Heart right ventricle (tissue), 16 donors: ENCODE measurements around the gene ZNF91. TPM values are rescaled to one million over a fixed set of nuclear protein-coding genes. Genes with fewer than 3 reads are reported as not detected.

Experiments
- ATAC-seq, 8 donors: fragments of 200-7000 bp; cut with Tn5 transposase; one replicate each; pipeline ENCODE4 v1.9.1; 2020; ENCODE audit warnings: mild to moderate bottlenecking in 8 of 8, moderate library complexity in 8 of 8, moderate number of reproducible peaks in 1 of 8
- DNase-seq, 2 donors: peaks; one replicate each; pipeline ENCODE4 v3.0.0-alpha.2; 2020
- H3K27ac ChIP-seq, 10 donors: fragments of 200-600 bp; sonication (generic) in 2 of 10; one replicate each; pipeline versions ENCODE4 v1.5.0 to v1.8.0; 2020 to 2022; ENCODE audit warnings: mild to moderate bottlenecking in 3 of 10
- H3K27me3 ChIP-seq, 7 donors: fragments of 200-600 bp; one replicate each; pipeline ENCODE4 v1.8.0; 2021 to 2022; ENCODE audit warnings: mild to moderate bottlenecking in 2 of 7
- H3K36me3 ChIP-seq, 9 donors: fragments of 200-600 bp; sonication (generic) in 1 of 9; one replicate each; pipeline versions ENCODE4 v1.5.0 to v1.8.0; 2020 to 2022; ENCODE audit warnings: mild to moderate bottlenecking in 2 of 9
- H3K4me1 ChIP-seq, 9 donors: fragments of 200-600 bp; sonication (generic) in 1 of 9; one replicate each; pipeline versions ENCODE4 v1.5.0 to v1.8.0; 2020 to 2022; ENCODE audit warnings: mild to moderate bottlenecking in 4 of 9
- H3K4me3 ChIP-seq, 10 donors: fragments of 200-600 bp; sonication (generic) in 2 of 10; one replicate each; pipeline versions ENCODE4 v1.5.0 to v1.8.0; 2020 to 2022; ENCODE audit warnings: mild to moderate bottlenecking in 7 of 10, moderate library complexity in 2 of 10
- H3K9me3 ChIP-seq, 11 donors: fragments of 200-600 bp in 10 of 11; sonication (generic) in 2 of 11; one replicate each; pipeline versions ENCODE4 v1.5.0 to v1.8.0; 2013 to 2022; ENCODE audit warnings: mild to moderate bottlenecking in 2 of 11, control low read depth in 1 of 11, moderate library complexity in 1 of 11
- CTCF ChIP-seq, 9 donors: fragments of 200-600 bp; sonication (generic) in 2 of 9; IDR thresholded peaks; one replicate each; pipeline versions ENCODE4 v1.5.0 to v1.8.0; 2021 to 2022; ENCODE audit warnings: antibody characterized with exemption in 9 of 9, mild to moderate bottlenecking in 5 of 9, moderate library complexity in 1 of 9
- WGBS, 2 donors: extraction: QIAGEN DNeasy Blood & Tissue Kit; methylation state at CpG; one replicate each; pipeline ENCODE4 v1.1.7; 2013; ENCODE audit warnings: inconsistent platforms in 1 of 2; 5-methylcytosine and 5-hydroxymethylcytosine counted together
- intact Hi-C, 10 donors: fragments of 100-400 bp; cut with DNase I; formaldehyde crosslinking; loops; one replicate each; pipeline versions ENCODE4 v1.11.1 to v1.14.2; 2022
- polyA plus RNA-seq, 2 donors: library from polyadenylated mRNA; stranded (reverse); fragments of 200-250 nt; gene quantifications; one replicate each; pipeline ENCODE4 v1.2.3, GENCODE V29; 2013
- total RNA-seq, 10 donors: library from RNA; stranded (reverse); fragmentation: NEBNext Ultra II Directional in 3 of 10; extraction: Animal tissue kit (Norgen Biotek cat#: 25700) in 3 of 10; gene quantifications; one replicate each; pipeline versions ENCODE4 v1.2.1 to v1.2.4, GENCODE V29; 2021 to 2023
- donor health status: Arrhythmogenic right ventricular cardiomyopathy.
- donor health status: ischemic (EF 13 %, LVEDD 7.1; RV severe dilation, severe dysfunction).
- donor health status: healthy with polysubstance abuse.
- donor health status: DM: no; HTN: yes; CAD: no.
- donor health status: DM: no; HTN: no; CAD: no.
- donor health status: ischemic (EF 25% LVEDD 6.9; RV normal size, moderate dysfunction).
- donor health status: ischemic (EF 25% LVEDD 5.7; RV mildly dilated, moderate dysfunction).
- donor health status: healthy.
- donor health status: DM: yes; HTN: yes; CAD: no.
- donor health status: Ischemic cardiomyopathy.
- donor health status: ischemic (EF 35%, LVEDD 5.7; RV mildly dilated, moderate dysfunction).
- donor health status: nonischemic (EF 11% LVEDD 7.7; RV severe dilation, severe dysfunction).
- donor health status: DM: yes; HTN: yes; CAD: no.
- donor health status: PGD.
- donor health status: ischemic (EF 29% LVEDD 5.4; RV normal size, mild dysfunction).
- donor health status: nonischemic (EF 23%, LVEDD 6.1; RV moderate dilation, normal function).

ZNF91 gene
- total and polyA plus RNA-seq, 12 donors = 5.1 to 326 (median 129) TPM

GRCh38 chr19:23318143-23318542 lies 77.1 kb downstream of the ZNF91 start:
- Histone ChIP-seq H3K4me3 (no peak overlapping the region), H3K9me3 (peaks cover 0 to 26% (median 0%) of the 10 kb centered on the region in 11 donors), H3K4me1 (no peaks in the 10 kb centered on the region), H3K36me3 (no peaks in the 10 kb centered on the region), H3K27me3 (no peaks in the 10 kb centered on the region), H3K27ac (no peak overlapping the region)
- 89 to 94% methylated on average over 1 of the region's 1 CpG for WGBS, 2 donors
- DNase-seq (no peak), ATAC-seq (no peak)
- no peak for TF ChIP-seq CTCF (IDR thresholded peaks at IDR 0.05)
- intact Hi-C loops = no loop called here

- Histone ChIP-seq H3K27me3 (no peaks in the 10 kb centered on the region), H3K9me3 (peaks cover 0 to 23% (median 0%) of the 10 kb centered on the region in 11 donors), H3K4me3 (no peak overlapping the region), H3K36me3 (no peaks in the 10 kb centered on the region), H3K4me1 (no peaks in the 10 kb centered on the region), H3K27ac (no peak overlapping the region)
- no peak for ATAC-seq
- 82 to 84% methylated on average over 2 of the region's 2 CpGs for WGBS, 2 donors
- TF ChIP-seq CTCF (IDR thresholded peaks at IDR 0.05) = no peak
- intact Hi-C loops = no loop called here
- DNase-seq = no peak
Measured at GRCh38 chr19:23315286-23315685, 80.0 kb downstream of the ZNF91 start.

DNA sequence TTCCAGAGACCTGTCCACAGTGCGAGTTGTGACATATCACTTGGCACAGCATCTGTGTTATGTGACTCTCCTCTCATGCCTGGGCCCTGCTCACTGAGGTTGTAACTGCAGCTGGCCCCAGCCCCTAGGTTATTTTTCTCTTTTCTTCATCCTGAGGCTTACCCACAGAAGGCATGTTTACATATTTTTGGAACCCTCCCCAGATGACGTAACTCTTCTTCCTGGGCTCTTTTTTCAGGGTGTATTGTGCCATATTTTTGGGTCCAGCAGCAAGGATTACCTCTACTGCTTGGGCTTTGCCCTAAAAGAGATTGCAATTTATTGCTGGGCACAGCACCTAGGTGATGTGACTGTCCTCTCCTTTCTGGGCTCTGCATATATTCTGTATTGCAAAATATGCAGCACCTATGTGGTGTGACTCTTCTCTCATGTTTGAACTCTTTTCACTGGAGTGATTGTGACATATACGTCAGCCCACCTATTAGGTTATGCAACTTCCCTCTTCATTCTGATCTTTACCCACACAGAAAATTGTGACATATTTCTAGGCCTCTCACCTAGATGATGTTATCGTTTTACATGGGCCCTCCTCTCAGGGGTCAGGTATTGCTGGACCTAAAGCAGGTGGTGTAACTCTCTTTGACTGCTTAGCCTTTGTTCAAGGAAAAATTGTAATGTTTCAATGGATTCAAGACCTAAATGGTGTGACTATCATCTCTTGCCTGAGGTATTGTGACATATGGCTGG lies 80.6 kb downstream of the ZNF91 start:
- WGBS, 2 donors = 91 to 94% methylated on average over 4 of the region's 4 CpGs
- intact Hi-C loops = no loop called here
- Histone ChIP-seq H3K27me3 (no peaks in the 10 kb centered on the region), H3K36me3 (no peaks in the 10 kb centered on the region), H3K27ac (no peak overlapping the region), H3K9me3 (peaks cover 0 to 23% (median 0%) of the 10 kb centered on the region in 11 donors), H3K4me1 (no peaks in the 10 kb centered on the region), H3K4me3 (no peak overlapping the region)
- DNase-seq (no peak), ATAC-seq (no peak)
- no peak for TF ChIP-seq CTCF (IDR thresholded peaks at IDR 0.05)

GRCh38 chr19:23313196-23313595 lies 82.1 kb downstream of the ZNF91 start:
- no peaks in the 10 kb centered on the region for H3K36me3 ChIP-seq
- ATAC-seq (no peak), DNase-seq (no peak)
- peaks cover 0 to 19% (median 0%) of the 10 kb centered on the region in 11 donors for H3K9me3 ChIP-seq
- H3K27me3 ChIP-seq = no peaks in the 10 kb centered on the region
- intact Hi-C loops = no loop called here
- no peak overlapping the region for H3K27ac ChIP-seq
- H3K4me3 ChIP-seq = no peak overlapping the region
- WGBS, 2 donors = 88 to 92% methylated on average over 2 of the region's 2 CpGs
- no peaks in the 10 kb centered on the region for H3K4me1 ChIP-seq
- no peak for TF ChIP-seq CTCF (IDR thresholded peaks at IDR 0.05)
